GM12878 (cell line): ENCODE results near the gene ZNF2.

ENCODE experiments used
- EZH2 ChIP-seq: IDR thresholded peaks from 2 replicates; pipeline ENCODE4 v1.6.1; 2012; ENCODE audit warnings: low read depth, mild to moderate bottlenecking, control low read depth, inconsistent platforms, low read length, borderline replicate concordance; ENCODE audit not compliant: control insufficient read depth
- USF1 ChIP-seq: IDR thresholded peaks from 2 replicates; pipeline ENCODE4 v1.6.1; 2011; ENCODE audit warnings: borderline replicate concordance, low read depth, mild to moderate bottlenecking, moderate library complexity, mixed read lengths, low read length; ENCODE audit not compliant: insufficient read depth; ENCODE audit errors: extremely low read length
- YY1 ChIP-seq: IDR thresholded peaks from 2 replicates; pipeline ENCODE4 v1.6.1; 2011; ENCODE audit warnings: low read depth, mild to moderate bottlenecking, low read length
- TF ChIP-seq, protein P1 (sequence below), 3 experiments: IDR thresholded peaks in 2 of 3; conservative IDR thresholded peaks in 1 of 3; 2 replicates each; pipeline ENCODE4 v1.5.1; 2011; ENCODE audit warnings: low read depth in 3 of 3, low read length in 3 of 3, mild to moderate bottlenecking in 3 of 3, control low read depth in 2 of 3, moderate library complexity in 2 of 3, inconsistent platforms in 1 of 3, mixed read lengths in 1 of 3; ENCODE audit not compliant: control insufficient read depth in 2 of 3, insufficient read depth in 1 of 3; ENCODE audit errors: extremely low read depth in 1 of 3

DNA sequence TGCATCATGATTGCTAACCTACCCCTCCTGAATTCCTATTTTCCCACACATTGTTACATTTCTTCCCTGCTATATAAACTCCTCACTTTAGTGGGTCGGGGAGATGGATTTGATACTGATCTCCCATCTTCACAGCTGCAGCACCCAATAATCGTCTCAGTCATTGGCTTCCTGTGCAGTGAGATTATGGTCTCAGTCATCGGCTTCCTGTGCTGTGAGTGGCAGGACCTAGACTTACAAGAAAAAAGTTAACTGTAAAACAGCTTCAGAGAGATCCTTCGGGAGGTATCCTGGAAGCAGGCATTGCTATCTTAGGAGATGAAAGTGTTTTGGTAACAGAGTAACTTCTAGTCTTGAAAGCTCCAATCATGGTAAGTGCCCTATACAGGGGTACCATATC lies 38.3 kb downstream of the ZNF2 start:
- TF ChIP-seq USF1 (no peak), EZH2 (no peak), YY1 (no peak)
- TF ChIP-seq, protein P1, sequence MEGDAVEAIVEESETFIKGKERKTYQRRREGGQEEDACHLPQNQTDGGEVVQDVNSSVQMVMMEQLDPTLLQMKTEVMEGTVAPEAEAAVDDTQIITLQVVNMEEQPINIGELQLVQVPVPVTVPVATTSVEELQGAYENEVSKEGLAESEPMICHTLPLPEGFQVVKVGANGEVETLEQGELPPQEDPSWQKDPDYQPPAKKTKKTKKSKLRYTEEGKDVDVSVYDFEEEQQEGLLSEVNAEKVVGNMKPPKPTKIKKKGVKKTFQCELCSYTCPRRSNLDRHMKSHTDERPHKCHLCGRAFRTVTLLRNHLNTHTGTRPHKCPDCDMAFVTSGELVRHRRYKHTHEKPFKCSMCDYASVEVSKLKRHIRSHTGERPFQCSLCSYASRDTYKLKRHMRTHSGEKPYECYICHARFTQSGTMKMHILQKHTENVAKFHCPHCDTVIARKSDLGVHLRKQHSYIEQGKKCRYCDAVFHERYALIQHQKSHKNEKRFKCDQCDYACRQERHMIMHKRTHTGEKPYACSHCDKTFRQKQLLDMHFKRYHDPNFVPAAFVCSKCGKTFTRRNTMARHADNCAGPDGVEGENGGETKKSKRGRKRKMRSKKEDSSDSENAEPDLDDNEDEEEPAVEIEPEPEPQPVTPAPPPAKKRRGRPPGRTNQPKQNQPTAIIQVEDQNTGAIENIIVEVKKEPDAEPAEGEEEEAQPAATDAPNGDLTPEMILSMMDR (IDR thresholded peaks at IDR 0.05 in 2 of 3, conservative IDR thresholded peaks at IDR 0.05 in 1 of 3; ENCODE audit: control insufficient read depth in 2 of 3, extremely low read depth in 1 of 3, insufficient read depth in 1 of 3, low read depth in 3 of 3, low read length in 3 of 3): no peak
